HS-27A (cell line): ENCODE measurements around the gene TSPAN10.

ENCODE experiments used
- DNase-seq: peaks from one replicate; pipeline ENCODE4 v3.0.0-alpha.2; 2012; ENCODE audit warnings: low read depth, missing footprints

TSPAN10 gene

DNA sequence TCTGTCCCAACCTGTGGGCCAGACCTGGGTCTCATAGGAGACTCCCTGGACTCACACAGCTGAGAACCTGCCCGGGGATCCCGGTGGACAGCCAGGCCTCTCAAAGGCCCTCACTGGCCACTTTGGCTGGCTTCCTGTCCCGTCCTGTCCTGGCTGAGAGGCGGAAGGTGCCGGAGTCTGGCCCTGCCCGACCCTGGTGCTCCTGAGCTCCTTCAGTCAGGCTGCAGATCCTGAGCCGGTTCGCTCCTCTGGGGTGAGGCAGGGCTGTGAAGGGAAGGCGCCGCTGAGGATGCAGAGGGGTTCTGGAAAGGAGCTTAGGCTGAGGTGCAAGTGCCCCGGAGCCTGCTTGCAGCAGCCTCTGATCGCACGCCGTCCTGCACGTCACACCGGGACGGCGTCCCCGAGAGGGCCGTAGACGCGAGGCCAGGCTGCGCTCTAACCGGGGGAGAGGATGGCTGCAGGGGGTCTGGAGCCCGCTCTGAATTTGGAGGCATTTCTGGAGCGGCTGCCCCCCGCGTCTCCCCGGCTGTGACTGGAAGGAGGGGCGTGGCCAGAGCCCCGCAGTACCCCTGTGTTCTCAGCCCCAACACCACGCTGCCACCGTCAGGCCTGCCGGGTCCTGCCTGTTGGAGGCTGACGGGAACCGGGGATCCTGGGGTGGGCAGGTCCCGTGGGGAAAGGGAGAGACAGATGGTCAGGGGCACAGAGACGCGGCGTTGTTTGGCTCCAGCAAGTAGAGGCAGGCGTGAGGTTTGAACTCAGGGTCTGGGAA is 51.0 kb downstream of the TSPAN10 start:
- no peak for DNase-seq

DNA sequence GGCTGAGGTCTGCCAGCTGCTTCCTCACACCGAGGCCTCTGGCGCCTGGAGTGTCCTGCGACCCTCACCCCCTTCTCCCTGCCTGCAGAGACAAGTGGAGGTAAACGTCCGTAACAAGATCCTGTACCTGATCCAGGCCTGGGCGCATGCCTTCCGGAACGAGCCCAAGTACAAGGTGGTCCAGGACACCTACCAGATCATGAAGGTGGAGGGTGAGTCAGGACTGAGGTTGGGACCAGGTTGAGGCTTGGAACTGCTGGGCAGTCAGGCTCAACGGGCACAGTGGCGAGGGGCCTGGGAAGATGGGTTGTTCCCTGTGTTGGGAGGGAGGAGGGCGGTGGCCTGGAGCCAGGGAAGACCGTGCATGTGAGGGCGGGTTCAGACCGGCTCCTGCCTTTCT is 51.6 kb downstream of the TSPAN10 start:
- no peak for DNase-seq

DNA sequence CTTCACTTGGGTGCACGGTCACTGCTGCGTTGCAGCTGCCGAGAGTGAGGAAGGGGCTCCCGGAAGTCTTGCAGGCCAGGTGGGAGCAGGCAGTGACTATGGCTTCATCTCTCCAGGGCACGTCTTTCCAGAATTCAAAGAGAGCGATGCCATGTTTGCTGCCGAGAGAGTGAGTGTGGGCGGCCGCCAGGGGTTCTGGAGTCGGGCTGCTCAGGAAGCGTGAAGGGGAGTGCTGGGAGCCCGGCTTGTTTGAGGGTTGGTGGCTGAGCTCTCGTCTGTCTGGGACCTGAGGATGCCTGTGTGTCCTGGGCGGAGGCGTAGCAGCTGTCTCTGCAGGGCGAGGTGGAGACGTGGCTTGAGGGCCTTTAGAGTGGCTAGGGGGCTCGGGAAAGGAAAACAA is 53.1 kb downstream of the TSPAN10 start:
- DNase-seq, result no peak

DNA sequence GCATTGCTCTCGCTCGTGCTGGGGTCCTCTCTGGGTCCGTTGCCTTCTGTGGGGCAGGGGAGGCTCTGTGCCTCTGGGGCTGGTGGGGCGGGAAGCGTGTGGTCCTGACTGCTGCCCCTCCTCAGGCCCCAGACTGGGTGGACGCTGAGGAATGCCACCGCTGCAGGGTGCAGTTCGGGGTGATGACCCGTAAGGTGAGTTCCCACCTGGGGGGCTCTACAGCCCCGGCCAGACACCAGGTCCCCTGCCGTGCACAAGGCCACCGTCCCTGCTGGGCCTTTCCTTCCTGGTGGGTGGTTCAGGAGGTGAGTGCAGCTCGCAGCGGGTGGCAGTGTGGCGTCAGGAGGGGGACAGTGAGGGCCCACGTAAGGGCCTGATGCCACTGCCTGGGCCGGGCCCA is 53.6 kb downstream of the TSPAN10 start:
- DNase-seq, result no peak

DNA sequence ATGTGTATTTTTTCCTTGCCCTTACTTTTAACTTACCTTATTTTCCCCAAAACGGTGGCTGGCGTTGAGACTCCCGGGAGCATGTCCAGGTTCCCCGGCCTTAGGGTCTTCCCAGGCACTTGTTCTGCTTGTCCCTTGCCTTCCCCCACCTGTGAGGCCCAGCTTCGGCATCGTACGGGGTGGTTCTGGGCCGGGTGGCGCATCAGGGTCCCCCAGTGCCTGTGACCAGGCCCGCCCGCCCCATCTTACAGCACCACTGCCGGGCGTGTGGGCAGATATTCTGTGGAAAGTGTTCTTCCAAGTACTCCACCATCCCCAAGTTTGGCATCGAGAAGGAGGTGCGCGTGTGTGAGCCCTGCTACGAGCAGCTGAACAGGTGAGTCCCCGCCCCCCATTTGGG is 54.2 kb downstream of the TSPAN10 start:
- no peak for DNase-seq

DNA sequence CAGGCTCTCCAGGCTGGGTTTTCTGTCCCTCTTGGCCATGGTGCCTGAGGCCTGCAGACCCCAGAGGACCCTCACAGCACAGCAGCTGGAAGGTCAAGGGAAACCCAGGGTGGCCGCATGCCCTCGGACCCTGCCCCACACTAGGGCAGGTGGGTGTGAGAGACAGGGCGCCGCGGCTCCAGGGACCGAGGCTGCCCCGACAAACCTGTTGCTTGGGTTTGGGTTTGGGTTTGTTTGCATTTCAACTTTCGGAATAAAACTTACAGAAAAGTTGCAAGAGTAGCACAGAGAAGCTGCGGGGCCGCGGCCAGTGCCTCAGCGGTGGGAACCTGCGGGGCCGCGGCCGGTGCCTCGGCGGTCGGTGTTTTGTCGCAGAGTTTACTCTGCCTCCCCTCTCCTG is 54.6 kb downstream of the TSPAN10 start:
- DNase-seq, result no peak

DNA sequence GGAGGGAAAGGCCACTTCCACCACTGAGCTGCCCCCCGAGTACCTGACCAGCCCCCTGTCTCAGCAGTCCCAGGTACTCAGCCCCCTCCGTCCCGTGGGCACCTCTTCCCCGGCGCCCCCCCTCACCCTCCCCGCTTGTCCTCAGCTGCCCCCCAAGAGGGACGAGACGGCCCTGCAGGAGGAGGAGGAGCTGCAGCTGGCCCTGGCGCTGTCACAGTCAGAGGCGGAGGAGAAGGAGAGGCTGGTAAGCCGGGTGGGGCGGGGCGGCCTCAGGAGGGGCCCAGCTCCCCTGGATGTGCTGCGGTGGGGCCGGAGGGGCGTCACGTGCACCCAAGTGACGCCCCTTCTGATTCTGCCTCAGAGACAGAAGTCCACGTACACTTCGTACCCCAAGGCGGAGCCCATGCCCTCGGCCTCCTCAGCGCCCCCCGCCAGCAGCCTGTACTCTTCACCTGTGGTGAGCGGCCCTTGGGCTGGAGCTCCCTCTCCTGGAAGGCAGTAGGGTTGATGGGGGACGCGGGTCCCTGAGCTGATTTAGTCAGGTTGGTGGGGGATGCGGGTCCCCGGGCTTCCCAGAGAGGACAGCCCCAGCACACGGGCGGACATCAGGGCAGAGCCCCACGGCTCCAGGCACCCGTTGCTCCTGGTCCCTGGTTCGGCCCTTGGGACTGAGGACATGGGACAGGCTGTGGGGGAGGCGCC is 56.7 kb downstream of the TSPAN10 start:
- no peak for DNase-seq

DNA sequence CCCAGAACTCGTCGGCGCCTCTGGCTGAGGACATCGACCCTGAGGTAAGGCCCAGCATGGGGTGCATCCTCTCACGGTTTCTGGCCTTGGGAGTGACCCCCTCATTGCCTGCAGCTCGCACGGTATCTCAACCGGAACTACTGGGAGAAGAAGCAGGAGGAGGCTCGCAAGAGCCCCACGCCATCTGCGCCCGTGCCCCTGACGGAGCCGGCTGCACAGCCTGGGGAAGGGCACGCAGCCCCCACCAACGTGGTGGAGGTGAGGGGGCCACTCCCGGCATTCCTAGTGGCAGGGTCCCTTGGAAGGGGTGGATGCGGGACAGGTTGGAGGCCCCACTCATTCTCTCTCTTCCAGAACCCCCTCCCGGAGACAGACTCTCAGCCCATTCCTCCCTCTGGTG is 57.8 kb downstream of the TSPAN10 start:
- DNase-seq, result no peak

DNA sequence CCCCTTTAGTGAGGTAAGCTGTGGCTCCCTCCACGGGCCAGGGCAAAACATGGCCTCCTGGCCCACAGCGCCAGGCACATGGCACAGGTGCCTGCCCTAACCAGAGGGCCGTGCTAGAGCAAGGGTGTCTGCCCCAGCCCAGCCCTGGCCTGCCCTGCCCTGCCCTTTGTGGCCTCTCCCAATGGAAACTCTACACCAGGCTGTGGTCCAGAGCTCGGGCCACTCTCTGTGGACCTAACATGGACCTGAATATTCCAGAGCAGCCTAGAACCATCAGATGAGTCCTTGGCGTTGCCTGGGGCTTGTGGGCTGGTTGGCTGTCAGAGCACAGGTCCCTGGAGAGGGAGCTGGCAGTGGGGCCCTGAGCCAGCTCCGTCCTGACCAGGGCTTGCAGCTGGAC is 58.2 kb downstream of the TSPAN10 start:
- no peak for DNase-seq

DNA sequence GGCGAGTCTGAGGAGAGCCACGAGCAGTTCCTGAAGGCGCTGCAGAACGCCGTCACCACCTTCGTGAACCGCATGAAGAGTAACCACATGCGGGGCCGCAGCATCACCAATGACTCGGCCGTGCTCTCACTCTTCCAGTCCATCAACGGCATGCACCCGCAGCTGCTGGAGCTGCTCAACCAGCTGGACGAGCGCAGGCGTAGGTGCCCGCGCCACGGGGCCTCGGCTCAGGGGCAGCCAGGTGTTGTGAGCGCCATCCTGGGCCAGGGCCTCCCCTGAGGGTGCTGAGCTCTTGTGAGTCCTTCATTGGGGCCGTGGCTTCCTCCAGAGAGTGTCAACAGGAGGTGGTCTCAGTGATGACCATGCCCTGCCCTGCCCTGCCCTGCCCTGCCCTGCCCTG is 58.8 kb downstream of the TSPAN10 start:
- no peak for DNase-seq

DNA sequence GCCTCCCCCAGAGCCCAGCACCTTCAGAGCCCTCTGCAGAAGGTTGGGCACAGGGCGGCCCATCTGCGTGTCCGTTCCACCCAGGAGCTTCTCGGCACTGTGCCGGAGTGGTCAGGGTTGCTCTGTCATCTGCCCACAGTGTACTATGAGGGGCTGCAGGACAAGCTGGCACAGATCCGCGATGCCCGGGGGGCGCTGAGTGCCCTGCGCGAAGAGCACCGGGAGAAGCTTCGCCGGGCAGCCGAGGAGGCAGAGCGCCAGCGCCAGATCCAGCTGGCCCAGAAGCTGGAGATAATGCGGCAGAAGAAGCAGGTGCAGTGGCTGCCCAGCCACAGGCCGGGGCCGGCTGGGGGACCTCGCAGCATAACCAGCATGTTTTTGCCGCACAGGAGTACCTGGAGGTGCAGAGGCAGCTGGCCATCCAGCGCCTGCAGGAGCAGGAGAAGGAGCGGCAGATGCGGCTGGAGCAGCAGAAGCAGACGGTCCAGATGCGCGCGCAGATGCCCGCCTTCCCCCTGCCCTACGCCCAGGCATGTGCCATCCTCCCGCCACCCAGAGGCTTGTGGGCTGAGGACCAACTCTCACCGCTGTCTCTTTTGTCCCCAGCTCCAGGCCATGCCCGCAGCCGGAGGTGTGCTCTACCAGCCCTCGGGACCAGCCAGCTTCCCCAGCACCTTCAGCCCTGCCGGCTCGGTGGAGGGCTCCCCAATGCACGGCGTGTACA is 59.4 kb downstream of the TSPAN10 start:
- DNase-seq, result no peak

DNA sequence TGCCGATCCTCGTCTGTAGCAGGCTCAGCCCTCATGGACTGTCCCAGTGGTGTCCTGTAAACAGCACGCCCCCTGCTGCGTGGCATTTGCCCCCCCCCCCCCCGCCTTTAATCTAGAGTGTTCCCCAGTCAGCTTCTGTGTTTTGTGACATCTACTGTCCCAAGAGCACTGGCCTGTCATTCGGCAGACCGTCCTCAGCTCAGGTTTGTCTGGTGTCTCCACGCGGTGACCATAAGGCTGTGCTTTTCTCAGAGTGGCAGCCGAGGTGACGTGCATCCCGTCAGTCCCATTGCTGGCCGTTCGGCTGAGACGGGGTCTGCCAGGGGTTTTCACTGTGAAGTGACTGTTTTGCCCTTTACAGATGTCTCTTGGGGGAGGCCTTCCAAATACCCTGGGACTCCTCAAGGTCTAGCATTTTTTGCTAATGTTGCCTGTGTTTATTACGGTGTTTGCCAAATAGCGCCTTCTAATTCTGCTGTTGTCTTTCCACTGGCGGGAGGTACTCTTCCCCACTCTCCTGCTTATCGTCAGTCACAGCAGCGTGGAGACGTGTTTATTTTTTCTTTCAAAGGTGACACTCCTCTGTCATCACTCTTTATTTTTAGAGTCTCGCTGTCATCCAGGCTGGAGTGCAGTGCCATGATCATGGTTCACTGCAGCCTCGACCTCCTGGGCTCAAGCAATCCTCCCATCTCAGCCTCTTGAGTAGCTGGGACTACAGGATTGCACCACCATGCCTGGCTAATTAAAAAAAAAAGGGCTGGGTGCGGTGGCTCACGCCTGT is 60.5 kb downstream of the TSPAN10 start:
- no peak for DNase-seq
